Measurements from ENCODE around the gene SORCS2.

The SORCS2 gene

GRCh38 chr4:7614350-7614949, 422.1 kb downstream of the SORCS2 start:
- DNase-seq (ENCODE audit: low read depth in 2 of 2) = no peak

GRCh38 chr4:7616193-7616592, 423.9 kb downstream of the SORCS2 start:
- no peak for DNase-seq (ENCODE audit: low read depth in 2 of 2)

- no peak for DNase-seq (ENCODE audit: low read depth in 2 of 2)
Observed at GRCh38 chr4:7618361-7618760, 426.0 kb downstream of the SORCS2 start.

GRCh38 chr4:7620086-7620813, 427.9 kb downstream of the SORCS2 start:
- DNase-seq (ENCODE audit: low read depth in 2 of 2) = no peak

GRCh38 chr4:7620814-7621176, 428.5 kb downstream of the SORCS2 start:
- DNase-seq (ENCODE audit: low read depth in 2 of 2) = no peak

- DNase-seq (ENCODE audit: low read depth in 2 of 2) = no peak
Observed at GRCh38 chr4:7621252-7622035, 429.1 kb downstream of the SORCS2 start.

GRCh38 chr4:7622371-7622770, 430.0 kb downstream of the SORCS2 start:
- no peak for DNase-seq (ENCODE audit: low read depth in 2 of 2)

GRCh38 chr4:7623468-7623867, 431.1 kb downstream of the SORCS2 start:
- no peak for DNase-seq (ENCODE audit: low read depth in 2 of 2)

GRCh38 chr4:7624396-7624980, 432.1 kb downstream of the SORCS2 start:
- no peak for DNase-seq (ENCODE audit: low read depth in 2 of 2)

GRCh38 chr4:7625071-7625470, 432.7 kb downstream of the SORCS2 start:
- DNase-seq (ENCODE audit: low read depth in 2 of 2) = no peak

GRCh38 chr4:7626531-7626930, 434.2 kb downstream of the SORCS2 start:
- no peak for DNase-seq (ENCODE audit: low read depth in 2 of 2)

GRCh38 chr4:7627251-7628250, 435.2 kb downstream of the SORCS2 start:
- DNase-seq (ENCODE audit: low read depth in 2 of 2) = no peak

GRCh38 chr4:7628432-7628831, 436.1 kb downstream of the SORCS2 start:
- DNase-seq (ENCODE audit: low read depth in 2 of 2) = no peak

GRCh38 chr4:7629501-7630254, 437.3 kb downstream of the SORCS2 start:
- no peak for DNase-seq (ENCODE audit: low read depth in 2 of 2)

- DNase-seq (ENCODE audit: low read depth in 2 of 2) = peak; percentile 56 to 63
Observed at GRCh38 chr4:7630568-7631287, 438.4 kb downstream of the SORCS2 start.

- DNase-seq (ENCODE audit: low read depth in 2 of 2) = no peak
Observed at GRCh38 chr4:7631288-7632014, 439.1 kb downstream of the SORCS2 start.

GRCh38 chr4:7632341-7632740, 440.0 kb downstream of the SORCS2 start:
- no peak for DNase-seq (ENCODE audit: low read depth in 2 of 2)

- DNase-seq (ENCODE audit: low read depth in 2 of 2) = no peak
Observed at GRCh38 chr4:7632971-7633370, 440.6 kb downstream of the SORCS2 start.

GRCh38 chr4:7634661-7635251, 442.4 kb downstream of the SORCS2 start:
- DNase-seq (ENCODE audit: low read depth in 2 of 2) = no peak
